RCC 7860 (cell line): ENCODE results near the gene ADGRB3.
"Not testable (repeated sequence)": the region's sequence is repeated elsewhere in the genome, so short reads cannot be mapped to it uniquely, and the experiment has no call there.

Experiments used
- DNase-seq: peaks from one replicate; pipeline ENCODE4 v3.0.0-alpha.2; 2015; ENCODE audit warnings: low spot score
- FAIRE-seq: peaks from 2 replicates; lab custom pipeline; 2012; peaks lifted over from hg19 to GRCh38; lab: Jason Lieb, UNC

The ADGRB3 gene

DNA sequence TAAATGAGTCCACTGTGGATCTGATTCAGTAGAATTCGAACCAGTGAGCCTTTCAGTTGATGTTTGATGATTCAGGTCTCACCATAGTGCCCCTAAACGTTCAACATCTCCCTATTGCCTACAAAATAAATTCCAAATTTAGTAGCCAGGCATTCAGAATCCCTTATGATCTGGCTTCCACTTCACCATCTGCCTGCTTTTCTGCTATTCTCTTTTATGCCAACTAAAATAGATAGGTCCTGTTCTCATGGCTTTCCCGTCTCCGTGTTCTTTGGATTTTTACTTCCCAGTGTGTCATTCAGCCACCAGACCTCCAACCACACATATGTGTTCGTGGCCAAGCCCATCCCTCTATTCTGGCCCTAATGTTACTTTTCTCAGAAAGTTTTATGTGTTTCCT is 751.3 kb downstream of the ADGRB3 start:
- FAIRE-seq (no peak), DNase-seq (no peak)

GRCh38 chr6:69390125-69390524 is 755.0 kb downstream of the ADGRB3 start:
- FAIRE-seq: no peak
- no peak for DNase-seq

- FAIRE-seq (no peak), DNase-seq (no peak)
These were observed 756.0 kb downstream of the ADGRB3 start for GRCh38 chr6:69391106-69391505.

DNA sequence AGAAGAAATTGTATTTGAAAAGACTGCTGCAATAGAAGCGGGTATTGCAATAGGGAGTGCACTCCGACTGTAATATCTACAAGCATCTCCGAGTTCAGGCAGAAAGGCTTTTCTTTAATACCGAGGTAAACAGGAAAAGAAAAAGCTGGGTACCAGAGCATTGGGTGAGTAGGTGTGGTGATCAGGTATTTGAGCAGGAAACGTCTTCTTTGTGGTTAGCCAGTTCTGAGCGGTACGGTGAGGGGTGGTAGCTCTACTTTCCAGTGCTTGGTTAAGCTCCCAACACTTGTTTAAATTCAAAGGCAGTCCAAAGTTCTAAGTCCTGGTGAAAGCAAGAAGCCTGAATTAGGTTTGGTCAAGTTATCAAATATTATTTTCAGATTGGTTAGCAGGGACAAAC is 757.7 kb downstream of the ADGRB3 start:
- FAIRE-seq: no peak

GRCh38 chr6:69398311-69398710 is 763.2 kb downstream of the ADGRB3 start:
- FAIRE-seq: no peak

More for the DNA sequence above, 757.7 kb downstream of the ADGRB3 start:
- DNase-seq: no peak

DNA sequence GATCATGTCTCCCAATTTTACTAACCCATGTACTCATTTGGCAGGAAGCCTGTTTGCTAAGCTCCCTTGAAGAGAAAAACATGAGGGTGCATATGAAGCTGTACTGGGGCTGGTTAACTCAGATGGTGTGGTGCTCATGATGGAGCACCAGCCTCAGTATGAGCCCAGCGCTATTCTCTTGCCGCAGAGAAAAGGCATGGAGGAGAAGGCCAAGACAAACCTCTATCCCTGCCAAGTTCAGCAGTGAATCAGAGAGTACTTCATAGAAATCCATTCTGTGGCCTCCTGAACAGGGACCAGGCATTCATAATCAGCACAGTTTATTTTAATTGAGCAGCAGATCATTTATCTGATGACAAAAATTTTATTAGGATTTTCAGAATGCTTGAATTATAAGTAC is 763.6 kb downstream of the ADGRB3 start:
- no peak for FAIRE-seq

More at GRCh38 chr6:69398311-69398710, 763.2 kb downstream of the ADGRB3 start:
- DNase-seq: no peak

DNA sequence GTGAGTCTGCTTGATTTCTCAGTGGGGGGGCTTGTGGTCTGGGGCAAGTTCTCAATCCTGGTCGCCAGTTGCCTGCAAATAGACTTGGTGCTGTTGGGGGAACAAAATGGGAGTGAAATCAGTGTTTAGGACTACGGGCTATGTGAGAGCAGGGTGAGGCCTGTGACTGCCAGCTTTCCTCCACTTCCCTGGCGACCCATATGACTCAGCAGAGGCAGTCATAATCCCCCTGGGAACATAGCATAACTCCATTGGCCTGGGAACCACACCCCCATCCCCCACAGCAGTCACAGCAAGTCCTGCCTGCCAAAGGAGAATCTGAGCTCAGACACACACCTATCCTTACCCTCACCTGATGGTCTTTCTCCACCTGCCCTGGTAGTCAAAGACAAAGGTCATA is 773.8 kb downstream of the ADGRB3 start:
- DNase-seq (no peak), FAIRE-seq (no peak)

More for the DNA sequence above, 763.6 kb downstream of the ADGRB3 start:
- DNase-seq: no peak

GRCh38 chr6:69416776-69417175 is 781.7 kb downstream of the ADGRB3 start:
- FAIRE-seq (peak; percentile 18), DNase-seq (no peak)

- FAIRE-seq (no peak), DNase-seq (no peak)
These were observed 786.2 kb downstream of the ADGRB3 start for GRCh38 chr6:69421269-69421668.

DNA sequence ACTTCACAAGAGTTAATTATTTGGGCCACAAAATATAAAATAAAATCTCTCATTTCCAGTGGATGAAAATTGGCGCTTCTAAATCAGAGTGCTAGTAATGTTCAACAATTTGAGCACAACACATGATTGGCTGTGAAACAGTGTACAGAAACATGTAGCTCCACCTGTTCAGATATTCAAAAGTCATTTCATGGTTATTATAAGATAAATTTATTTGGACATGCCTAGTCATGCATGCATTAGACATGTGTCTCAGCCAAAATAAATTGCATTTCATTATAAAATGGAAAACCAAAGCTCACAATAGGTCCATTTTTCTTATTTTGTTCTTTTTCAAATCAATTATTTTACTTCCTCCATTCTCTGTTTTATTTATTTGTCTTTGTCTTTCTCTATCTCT is 786.9 kb downstream of the ADGRB3 start:
- no peak for FAIRE-seq
- no peak for DNase-seq

- DNase-seq (no peak), FAIRE-seq (no peak)
These were observed 787.4 kb downstream of the ADGRB3 start for GRCh38 chr6:69422475-69422874.

DNA sequence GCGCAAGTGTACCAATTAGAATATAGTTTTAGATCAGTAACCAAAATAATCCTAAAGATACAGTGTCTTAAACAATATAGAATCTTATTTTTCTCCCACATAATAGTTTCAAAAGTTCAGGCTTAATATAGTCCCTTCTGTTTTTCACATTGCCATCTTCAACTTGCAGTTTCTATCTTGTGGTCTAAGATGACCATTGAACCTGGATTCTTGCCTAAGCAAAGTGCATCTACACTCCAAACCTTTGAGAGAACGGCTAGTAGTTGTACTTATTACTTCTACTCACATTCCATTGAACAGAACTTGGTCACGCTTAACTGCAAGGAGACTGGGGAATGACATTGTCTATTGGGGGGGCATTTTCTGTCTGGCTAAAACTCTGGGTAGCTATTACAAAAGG is 788.7 kb downstream of the ADGRB3 start:
- DNase-seq (no peak), FAIRE-seq (no peak)

- FAIRE-seq (no peak), DNase-seq (no peak)
These were observed 789.5 kb downstream of the ADGRB3 start for GRCh38 chr6:69424581-69424980.

- FAIRE-seq (no peak), DNase-seq (no peak)
These were observed 792.8 kb downstream of the ADGRB3 start for GRCh38 chr6:69427882-69428281.

DNA sequence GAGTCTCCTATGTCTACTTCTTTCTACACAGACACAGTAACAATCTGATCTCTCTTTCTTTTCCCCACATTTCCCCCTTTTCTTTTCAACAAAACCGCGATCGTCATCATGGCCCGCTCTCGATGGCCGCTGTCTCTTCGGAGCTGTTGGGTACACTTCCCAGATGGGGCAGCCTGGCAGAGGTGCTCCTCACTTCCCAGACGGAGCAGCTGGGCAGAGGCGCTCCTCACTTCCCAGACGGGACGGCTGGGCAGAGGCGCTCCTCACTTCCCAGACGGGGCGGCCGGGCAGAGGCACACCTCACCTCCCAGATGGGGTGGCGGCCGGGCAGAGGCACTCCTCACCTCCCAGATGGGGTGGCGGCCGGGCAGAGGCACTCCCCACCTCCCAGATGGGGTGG is 797.1 kb downstream of the ADGRB3 start:
- not testable (repeated sequence) for FAIRE-seq, DNase-seq

DNA sequence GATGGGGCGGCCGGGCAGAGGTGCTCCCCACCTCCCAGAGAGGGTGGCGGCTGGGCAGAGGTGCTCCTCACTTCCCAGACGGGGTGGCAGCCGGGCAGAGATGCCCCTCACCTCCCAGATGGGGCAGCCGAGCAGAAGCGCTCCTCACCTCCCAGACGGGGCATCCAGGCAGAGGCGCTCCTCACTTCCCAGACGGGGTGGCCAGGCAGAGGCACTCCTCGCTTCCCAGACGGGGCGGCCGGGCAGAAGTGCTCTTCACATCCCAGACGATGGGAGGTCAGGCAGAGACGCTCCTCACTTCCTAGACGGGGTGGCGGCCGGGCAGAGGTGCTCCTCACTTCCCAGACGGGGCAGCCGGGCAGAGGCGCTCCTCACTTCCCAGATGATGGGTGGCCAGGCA is 798.0 kb downstream of the ADGRB3 start:
- DNase-seq: not testable (repeated sequence)

DNA sequence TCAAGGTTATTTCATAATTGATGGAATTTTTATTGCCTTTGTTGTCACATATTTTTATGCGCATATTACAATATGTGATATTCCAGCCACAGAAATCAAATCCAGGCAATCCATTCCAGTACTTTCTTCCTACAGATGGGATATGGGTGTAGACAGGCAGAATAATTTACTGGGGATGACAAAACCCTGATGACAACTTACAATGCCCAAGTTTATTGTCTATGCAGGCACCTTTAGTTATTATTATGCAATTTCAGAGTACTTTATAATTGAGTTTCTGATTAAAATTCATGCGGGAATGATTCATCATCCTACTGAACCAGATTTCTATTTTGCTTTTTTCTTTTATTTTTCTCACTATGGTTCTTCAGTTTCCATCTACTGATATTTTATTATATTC is 803.0 kb downstream of the ADGRB3 start:
- DNase-seq (no peak), FAIRE-seq (no peak)

More for the DNA sequence above, 798.0 kb downstream of the ADGRB3 start:
- not testable (repeated sequence) for FAIRE-seq
